HepG2 (cell line): ENCODE data around the gene WWTR1. TPM values are rescaled to one million over a fixed set of nuclear protein-coding genes. Genes with fewer than 3 reads are reported as not detected.

ENCODE experiments used
- BCL6 ChIP-seq: IDR thresholded peaks from 2 replicates; pipeline ENCODE4 v1.6.1; 2016; ENCODE audit warnings: missing genetic modification reagents, missing compliant biosample characterization
- BHLHE40 ChIP-seq: IDR thresholded peaks from 2 replicates; pipeline ENCODE4 v1.6.1; 2011; ENCODE audit warnings: low read length, improper control_type of control experiment
- DZIP1 ChIP-seq: sonication (generic); formaldehyde crosslinking; IDR thresholded peaks from 2 replicates; pipeline ENCODE4 v1.5.0; 2020; ENCODE audit warnings: mild to moderate bottlenecking, missing genetic modification reagents
- GABPA ChIP-seq, 2 experiments: IDR thresholded peaks; 2 replicates each; pipeline ENCODE4 v1.6.1; 2011 to 2016; ENCODE audit warnings: low read depth in 2 of 2, low read length in 1 of 2, missing biosample characterization in 1 of 2, missing genetic modification characterization in 1 of 2
- SIN3A ChIP-seq: IDR thresholded peaks from 2 replicates; pipeline ENCODE4 v1.6.1; 2011; ENCODE audit warnings: low read depth, mild to moderate bottlenecking, control low read depth, low read length, borderline replicate concordance
- TFDP1 ChIP-seq: IDR thresholded peaks from 2 replicates; pipeline ENCODE4 v1.6.1; 2016; ENCODE audit warnings: missing compliant biosample characterization, missing genetic modification reagents, borderline replicate concordance
- ZBED4 ChIP-seq: sonication (generic); formaldehyde crosslinking; IDR thresholded peaks from 2 replicates; pipeline ENCODE4 v1.4.0; 2020; ENCODE audit warnings: missing genetic modification reagents, borderline replicate concordance
- ZBTB38 ChIP-seq: sonication (generic); formaldehyde crosslinking; IDR thresholded peaks from 2 replicates; pipeline ENCODE4 v1.5.1; 2020; ENCODE audit warnings: mild to moderate bottlenecking, missing genetic modification reagents
- ZNF10 ChIP-seq: sonication (generic); formaldehyde crosslinking; IDR thresholded peaks from 2 replicates; pipeline ENCODE4 v1.4.0; 2020; ENCODE audit warnings: mild to moderate bottlenecking, low read depth, missing genetic modification reagents, borderline replicate concordance
- ZNF142 ChIP-seq: sonication (generic); formaldehyde crosslinking; IDR thresholded peaks from 2 replicates; pipeline ENCODE4 v1.4.0; 2020; ENCODE audit warnings: missing genetic modification reagents
- ZNF547 ChIP-seq: sonication (generic); formaldehyde crosslinking; IDR thresholded peaks from 2 replicates; pipeline ENCODE4 v1.5.1; 2020; ENCODE audit warnings: mild to moderate bottlenecking, missing genetic modification reagents
- ZNF552 ChIP-seq: sonication (generic); formaldehyde crosslinking; IDR thresholded peaks from 2 replicates; pipeline ENCODE4 v1.9.0; 2022; ENCODE audit warnings: missing genetic modification reagents, mild to moderate bottlenecking, borderline replicate concordance
- ZNF816 ChIP-seq: sonication (generic); formaldehyde crosslinking; IDR thresholded peaks from 2 replicates; pipeline ENCODE4 v1.8.0; 2022; ENCODE audit warnings: missing genetic modification reagents, mild to moderate bottlenecking, borderline replicate concordance
- polyA plus RNA-seq, 8 experiments: library from polyadenylated mRNA; depleted of rRNA in 3 of 8; stranded (reverse) in 7 of 8; unstranded in 1 of 8; fragments of >200 nt; fragmentation: Illumina TruSeq in 4 of 8; extraction: Trizol in 4 of 8; gene quantifications; 2 replicates each; pipeline versions ENCODE4 v1.2.1 to v1.2.3, GENCODE V29; 2011 to 2016; ENCODE audit warnings: low read depth in 4 of 8, missing spikeins in 1 of 8, mixed read lengths in 1 of 8; ENCODE audit not compliant: insufficient read depth in 1 of 8
- total RNA-seq, 5 experiments: library from RNA; depleted of rRNA; stranded (reverse); fragments of >200 nt; fragmentation: Illumina TruSeq; extraction: Trizol; gene quantifications; 2 replicates each; pipeline ENCODE4 v1.2.3, GENCODE V29; 2016; ENCODE audit warnings: low read depth in 1 of 5

WWTR1 gene
- total and polyA plus RNA-seq, 2 of the 13 experiments (the other 11 are each of a cell fraction or from before 2014, with no cell fraction given) = 19.7 to 139 TPM

- 0 out of 2 replicates have a peak, but pooled peaks have one; percentile 33 for TF ChIP-seq ZNF142
- TF ChIP-seq BCL6 = peak; percentile 55
- peak; percentile 27; the same call in 1 of the 2 replicates for TF ChIP-seq ZBTB38 (CRISPR knock-in tag)
- no peak for TF ChIP-seq GABPA (IDR thresholded peaks at IDR 0.05; ENCODE audit: low read depth, low read length)
- 0 out of 2 replicates have a peak, but pooled peaks have one; percentile 36 for TF ChIP-seq GABPA (CRISPR knock-in tag; IDR thresholded peaks at IDR 0.05; ENCODE audit: low read depth)
- TF ChIP-seq ZNF816 = peak; percentile 82; the same call in 1 of the 2 replicates
- no peak for TF ChIP-seq ZNF10 (CRISPR knock-in tag)
- TF ChIP-seq SIN3A = peak; percentile 86; the same call in 1 of the 2 replicates
- TF ChIP-seq TFDP1 (CRISPR knock-in tag) = peak; percentile 75; the same call in 1 of the 2 replicates
- peak; percentile 1; the same call in 1 of the 2 replicates for TF ChIP-seq DZIP1 (CRISPR knock-in tag)
- TF ChIP-seq BHLHE40 = peak; percentile 7; the same call in 1 of the 2 replicates
- TF ChIP-seq ZBED4 (CRISPR knock-in tag) = peak; percentile 24; the same call in 1 of the 2 replicates
- peak; percentile 52; the same call in 1 of the 2 replicates for TF ChIP-seq ZNF547 (CRISPR knock-in tag)
- 0 out of 2 replicates have a peak, but pooled peaks have one; percentile 10 for TF ChIP-seq ZNF552 (CRISPR knock-in tag)
Measured at GRCh38 chr3:149657926-149658743, at the start of gene WWTR1 (continued).
